Keratinocyte (primary cell): ENCODE results near the gene CREG2. TPM values are rescaled to one million over a fixed set of nuclear protein-coding genes. Genes with fewer than 3 reads are reported as not detected.

Experiments used
- DNase-seq: peaks from one replicate; pipeline ENCODE4 v3.0.0-alpha.2; 2011; ENCODE audit warnings: low read depth, missing footprints, low spot score
- FAIRE-seq: peaks from 2 replicates; lab custom pipeline; 2011; peaks lifted over from hg19 to GRCh38; lab: Jason Lieb, UNC
- H2AFZ ChIP-seq: 2 replicates; pipeline ENCODE4 v1.6.0; 2012; ENCODE audit warnings: low read length, control low read depth, inconsistent platforms; ENCODE audit not compliant: control insufficient read depth
- H3K27ac ChIP-seq: 2 replicates; pipeline ENCODE4 v1.5.1; 2011; ENCODE audit warnings: low read length; ENCODE audit not compliant: control insufficient read depth, insufficient read depth
- H3K27me3 ChIP-seq: 3 replicates; pipeline ENCODE4 v1.6.0; 2011; ENCODE audit warnings: low read length; ENCODE audit not compliant: control insufficient read depth, insufficient read depth; ENCODE audit errors: extremely low read depth
- H3K36me3 ChIP-seq, 2 experiments: 2 replicates in 1 of 2; 3 replicates in 1 of 2; pipeline ENCODE4 v1.5.1; 2011; ENCODE audit warnings: low read length in 2 of 2, mild to moderate bottlenecking in 1 of 2; ENCODE audit not compliant: control insufficient read depth in 2 of 2, insufficient read depth in 2 of 2; ENCODE audit errors: extremely low read depth in 1 of 2
- H3K4me1 ChIP-seq: 3 replicates; pipeline ENCODE4 v1.5.1; 2011; ENCODE audit warnings: low read length; ENCODE audit not compliant: control insufficient read depth, insufficient read depth; ENCODE audit errors: extremely low read depth
- H3K4me2 ChIP-seq: 3 replicates; pipeline ENCODE4 v1.6.0; 2011; ENCODE audit warnings: low read depth, low read length; ENCODE audit not compliant: control insufficient read depth, insufficient read depth; ENCODE audit errors: extremely low read depth
- H3K4me3 ChIP-seq, 3 experiments: fragments of 200-600 bp in 1 of 3; sonication (generic) in 1 of 3; 2 replicates in 2 of 3; 3 replicates in 1 of 3; pipeline ENCODE4 v1.5.1; 2011 to 2016; ENCODE audit warnings: low read length in 3 of 3, mild to moderate bottlenecking in 3 of 3, control low read depth in 2 of 3, inconsistent platforms in 1 of 3, low read depth in 1 of 3, mixed read lengths in 1 of 3, mixed run types in 1 of 3, moderate library complexity in 1 of 3; ENCODE audit not compliant: control insufficient read depth in 2 of 3, insufficient read depth in 2 of 3; ENCODE audit errors: extremely low read depth in 1 of 3
- H3K79me2 ChIP-seq: 2 replicates; pipeline ENCODE4 v1.6.0; 2012; ENCODE audit warnings: low read length; ENCODE audit not compliant: control insufficient read depth, insufficient read depth
- H3K9ac ChIP-seq: 3 replicates; pipeline ENCODE4 v1.6.0; 2011; ENCODE audit warnings: low read length; ENCODE audit not compliant: control insufficient read depth, insufficient read depth; ENCODE audit errors: extremely low read depth
- H3K9me1 ChIP-seq: 3 replicates; pipeline ENCODE4 v1.6.0; 2011; ENCODE audit warnings: low read length; ENCODE audit not compliant: control insufficient read depth, insufficient read depth; ENCODE audit errors: extremely low read depth
- H3K9me3 ChIP-seq: 2 replicates; pipeline ENCODE4 v1.5.1; 2012; ENCODE audit warnings: low read depth, low read length; ENCODE audit not compliant: control insufficient read depth
- H4K20me1 ChIP-seq: 3 replicates; pipeline ENCODE4 v1.6.0; 2011; ENCODE audit warnings: low read length; ENCODE audit not compliant: control insufficient read depth, insufficient read depth; ENCODE audit errors: extremely low read depth
- EZH2 ChIP-seq: IDR thresholded peaks from one replicate; pipeline ENCODE4 v1.6.1; 2012; ENCODE audit warnings: inconsistent platforms, mild to moderate bottlenecking, low read length, moderate library complexity
- dilution Hi-C: fragments of 300-500 bp; cut with MboI; formaldehyde crosslinking; loops from one replicate; pipeline ENCODE4 v1.7.0; 2020; ENCODE audit warnings: low sequenced_read_pairs; ENCODE audit not compliant: extremely low pct_ligation_motif_present
- polyA plus RNA-seq, 5 experiments: library from polyadenylated mRNA; depleted of rRNA in 3 of 5; stranded (reverse) in 3 of 5; stranded (forward) in 1 of 5; unstranded in 1 of 5; fragments of >200 nt; gene quantifications; 1 replicate in 1 of 5; 2 replicates in 3 of 5; 3 replicates in 1 of 5; pipeline versions ENCODE4 v1.2.1 to v1.2.3, GENCODE V29; 2011 to 2012; ENCODE audit warnings: missing spikeins in 2 of 5, low read depth in 1 of 5, low replicate concordance in 1 of 5
- TF ChIP-seq, protein P1 (sequence below), 3 experiments: IDR thresholded peaks in 1 of 3; conservative IDR thresholded peaks in 1 of 3; optimal IDR thresholded peaks in 1 of 3; 2 replicates in 2 of 3; 3 replicates in 1 of 3; pipeline versions ENCODE3 to v1.5.1; 2011; ENCODE audit warnings: low read length in 3 of 3, mild to moderate bottlenecking in 3 of 3, moderate library complexity in 2 of 3, control low read depth in 1 of 3, inconsistent platforms in 1 of 3; ENCODE audit not compliant: insufficient read depth in 2 of 3; ENCODE audit errors: extremely low read depth in 1 of 3

CREG2 gene
- polyA plus RNA-seq, 1 donor (not counting 4 experiments of a cell fraction or from before 2014, with no cell fraction given) = 1.7 TPM

DNA sequence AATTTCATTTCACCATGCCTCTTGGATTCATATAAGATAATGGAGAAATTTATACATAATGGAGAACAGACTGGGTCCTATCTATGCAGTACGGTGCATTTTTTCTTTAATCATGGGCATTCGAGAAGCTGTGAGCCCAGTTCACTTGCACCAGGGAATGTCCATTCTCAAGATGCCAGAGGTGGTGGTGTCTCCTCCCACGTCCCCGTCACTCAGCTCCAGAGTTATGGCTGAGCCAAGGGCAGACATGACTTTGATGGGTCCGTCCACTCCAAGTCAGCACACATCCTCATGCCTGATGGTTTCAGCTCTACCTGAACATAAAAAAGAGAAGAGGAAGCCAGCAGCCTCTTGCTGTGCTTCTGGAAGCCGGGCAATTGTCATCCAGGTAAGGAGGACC lies 42.1 kb upstream of the CREG2 start:
- Histone ChIP-seq H3K9me3 (no peaks in the 10 kb centered on the region), H3K36me3 (no peaks in the 10 kb centered on the region), H3K79me2 (no peaks in the 10 kb centered on the region), H3K27ac (no peak overlapping the region), H3K27me3 (no peaks in the 10 kb centered on the region), H3K4me1 (no peaks in the 10 kb centered on the region), H3K9me1 (no peaks in the 10 kb centered on the region), H3K4me3 (no peak overlapping the region), H3K4me2 (no peak overlapping the region), H3K9ac (no peak overlapping the region), H4K20me1 (no peaks in the 10 kb centered on the region), H2AFZ (no peak overlapping the region)
- TF ChIP-seq, protein P1, sequence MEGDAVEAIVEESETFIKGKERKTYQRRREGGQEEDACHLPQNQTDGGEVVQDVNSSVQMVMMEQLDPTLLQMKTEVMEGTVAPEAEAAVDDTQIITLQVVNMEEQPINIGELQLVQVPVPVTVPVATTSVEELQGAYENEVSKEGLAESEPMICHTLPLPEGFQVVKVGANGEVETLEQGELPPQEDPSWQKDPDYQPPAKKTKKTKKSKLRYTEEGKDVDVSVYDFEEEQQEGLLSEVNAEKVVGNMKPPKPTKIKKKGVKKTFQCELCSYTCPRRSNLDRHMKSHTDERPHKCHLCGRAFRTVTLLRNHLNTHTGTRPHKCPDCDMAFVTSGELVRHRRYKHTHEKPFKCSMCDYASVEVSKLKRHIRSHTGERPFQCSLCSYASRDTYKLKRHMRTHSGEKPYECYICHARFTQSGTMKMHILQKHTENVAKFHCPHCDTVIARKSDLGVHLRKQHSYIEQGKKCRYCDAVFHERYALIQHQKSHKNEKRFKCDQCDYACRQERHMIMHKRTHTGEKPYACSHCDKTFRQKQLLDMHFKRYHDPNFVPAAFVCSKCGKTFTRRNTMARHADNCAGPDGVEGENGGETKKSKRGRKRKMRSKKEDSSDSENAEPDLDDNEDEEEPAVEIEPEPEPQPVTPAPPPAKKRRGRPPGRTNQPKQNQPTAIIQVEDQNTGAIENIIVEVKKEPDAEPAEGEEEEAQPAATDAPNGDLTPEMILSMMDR (optimal IDR thresholded peaks at IDR 0.05 in 1 of 3, IDR thresholded peaks at IDR 0.05 in 1 of 3, conservative IDR thresholded peaks at IDR 0.05 in 1 of 3; ENCODE audit: extremely low read depth in 1 of 3, insufficient read depth in 2 of 3, low read length in 3 of 3) = no peak
- TF ChIP-seq EZH2 = no peak
- DNase-seq (no peak), FAIRE-seq (no peak)
- dilution Hi-C loops = no loop called here

DNA sequence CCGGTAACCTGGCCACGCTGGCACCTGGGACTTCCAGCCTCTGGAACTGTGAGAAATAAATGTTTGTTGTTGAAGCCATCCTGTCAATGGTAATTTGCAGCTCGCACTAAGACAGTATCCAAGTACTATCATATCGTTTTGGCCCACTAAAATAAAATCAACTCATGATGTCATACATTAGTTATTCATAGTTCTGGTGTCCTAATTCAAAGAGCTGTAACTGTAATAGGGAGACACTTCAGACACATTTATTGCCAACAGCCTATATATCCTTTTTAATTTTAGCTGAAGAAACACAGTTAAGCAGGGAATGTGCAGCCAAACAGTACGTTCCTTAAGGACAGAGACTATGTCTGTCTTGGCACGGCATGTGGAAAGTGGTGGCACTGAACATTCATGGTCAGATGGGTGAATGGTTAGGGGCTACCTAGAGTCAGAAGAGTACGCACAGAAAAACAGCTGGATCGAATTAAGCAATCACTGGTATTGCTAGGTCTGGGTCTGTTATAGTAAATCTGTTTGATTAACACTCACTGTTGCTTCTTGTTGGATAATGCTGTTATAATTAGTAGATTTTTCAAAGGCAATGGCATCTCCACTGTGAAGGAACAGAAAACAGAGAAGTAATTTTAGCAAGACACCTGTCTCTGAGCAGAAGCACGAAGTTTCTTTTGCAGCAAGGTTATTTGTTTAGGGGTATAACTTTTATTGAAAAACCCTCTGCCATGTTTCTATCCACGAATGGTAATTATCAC lies 41.3 kb upstream of the CREG2 start:
- DNase-seq = no peak
- FAIRE-seq = no peak
- H3K27ac ChIP-seq = no peak overlapping the region
- H3K9ac ChIP-seq = no peak overlapping the region
- H3K9me3 ChIP-seq = no peaks in the 10 kb centered on the region
- no peak overlapping the region for H2AFZ ChIP-seq
- H3K36me3 ChIP-seq = no peaks in the 10 kb centered on the region
- TF ChIP-seq, protein P1 (optimal IDR thresholded peaks at IDR 0.05 in 1 of 3, IDR thresholded peaks at IDR 0.05 in 1 of 3, conservative IDR thresholded peaks at IDR 0.05 in 1 of 3; ENCODE audit: extremely low read depth in 1 of 3, insufficient read depth in 2 of 3, low read length in 3 of 3) = no peak
- H3K4me1 ChIP-seq = no peaks in the 10 kb centered on the region
- H4K20me1 ChIP-seq = no peaks in the 10 kb centered on the region
- H3K4me3 ChIP-seq = no peak overlapping the region
- dilution Hi-C loops = no loop called here
- H3K79me2 ChIP-seq = no peaks in the 10 kb centered on the region
- no peaks in the 10 kb centered on the region for H3K9me1 ChIP-seq
- no peaks in the 10 kb centered on the region for H3K27me3 ChIP-seq
- no peak overlapping the region for H3K4me2 ChIP-seq
